GM12891 (cell line): ENCODE measurements around the gene DMD.

Source experiments
- POLR2A ChIP-seq: IDR thresholded peaks from 2 replicates; pipeline ENCODE4 v1.6.1; 2011; ENCODE audit warnings: low read depth, low read length, control low read depth
- POLR2AphosphoS5 ChIP-seq: IDR thresholded peaks from 2 replicates; pipeline ENCODE4 v1.6.1; 2011; ENCODE audit warnings: low read depth, low read length, control low read depth
- TAF1 ChIP-seq: IDR thresholded peaks from 2 replicates; pipeline ENCODE4 v1.6.1; 2011; ENCODE audit warnings: low read depth, low read length, control low read depth

GRCh38 chrX:31268359-31268758 lies 1943.0 kb downstream of the DMD start:
- no peak for TF ChIP-seq POLR2AphosphoS5
- TF ChIP-seq TAF1 = no peak
- no peak for TF ChIP-seq POLR2A
